T-cell (primary cell): Measurements from ENCODE around the gene IRAK3. TPM values are rescaled to one million over a fixed set of nuclear protein-coding genes. Genes with fewer than 3 reads are reported as not detected.
"Not testable (repeated sequence)": the region's sequence is repeated elsewhere in the genome, so short reads cannot be mapped to it uniquely, and the experiment has no call there.

ENCODE experiments used
- ATAC-seq, 4 experiments: fragments of 200-7000 bp in 3 of 4; fragments of 150-1000 bp in 1 of 4; cut with Tn5 transposase; replicated peaks in 1 of 4; 1 replicate in 3 of 4; 2 replicates in 1 of 4; pipeline ENCODE4 v1.10.0; 2021; ENCODE audit warnings: moderate library complexity in 3 of 4, mild to moderate bottlenecking in 2 of 4, moderate number of reproducible peaks in 1 of 4
- CTCF ChIA-PET, 2 donors: fragments of 300-600 bp; sonication (Branson Sonifier 250); formaldehyde crosslinking; loops; one replicate each; lab custom pipeline; 2022; ENCODE audit warnings: antibody characterized with exemption in 2 of 2; lab: Charles Lee
- POLR2A ChIA-PET, 2 donors: fragments of 300-600 bp; sonication (Branson Sonifier 250); formaldehyde crosslinking; loops; one replicate each; lab custom pipeline; 2022; ENCODE audit warnings: antibody characterized with exemption in 2 of 2; lab: Charles Lee
- DNase-seq, 35 experiments: peaks; one replicate each; pipeline versions ENCODE4 v3.0.0 to v3.0.0-alpha.2; 2013 to 2023
- H3K27ac ChIP-seq: one replicate; pipeline ENCODE4 v1.5.1; 2013; ENCODE audit warnings: low read length
- H3K27me3 ChIP-seq, 2 experiments: replicated peaks in 1 of 2; 1 replicate in 1 of 2; 2 replicates in 1 of 2; pipeline versions ENCODE4 v1.6.1 to v1.7.0; 2013; ENCODE audit warnings: low read length in 1 of 2, mixed read lengths in 1 of 2; ENCODE audit not compliant: control insufficient read depth in 2 of 2, insufficient read depth in 2 of 2; ENCODE audit errors: extremely low read depth in 1 of 2
- H3K36me3 ChIP-seq, 2 donors: 1 replicate in 1 of 2; 2 replicates in 1 of 2; pipeline versions ENCODE4 v1.6.1 to v1.7.0; 2013; ENCODE audit warnings: low read length in 1 of 2; ENCODE audit not compliant: control insufficient read depth in 2 of 2, insufficient read depth in 1 of 2; ENCODE audit errors: extremely low read depth in 1 of 2
- H3K4me1 ChIP-seq, 2 experiments: 1 replicate in 1 of 2; 2 replicates in 1 of 2; pipeline versions ENCODE4 v1.6.1 to v1.7.0; 2013; ENCODE audit warnings: low read length in 2 of 2, mixed read lengths in 1 of 2; ENCODE audit not compliant: insufficient read depth in 2 of 2, control insufficient read depth in 1 of 2; ENCODE audit errors: extremely low read depth in 1 of 2
- H3K4me3 ChIP-seq, 2 donors: 1 replicate in 1 of 2; 2 replicates in 1 of 2; pipeline versions ENCODE4 v1.5.1 to v1.7.0; 2013; ENCODE audit warnings: mild to moderate bottlenecking in 2 of 2, low read length in 1 of 2, moderate library complexity in 1 of 2; ENCODE audit not compliant: control insufficient read depth in 1 of 2; ENCODE audit errors: extremely low read depth in 1 of 2
- H3K9me3 ChIP-seq: 2 replicates; pipeline ENCODE4 v1.7.0; 2013
- H3K27ac Mint-ChIP-seq, 2 donors: one replicate each; pipeline ENCODE4 v1.8.0; 2020 to 2021; ENCODE audit warnings: mild to moderate bottlenecking in 2 of 2, mixed read lengths in 2 of 2
- H3K27me3 Mint-ChIP-seq, 2 donors: one replicate each; pipeline ENCODE4 v1.8.0; 2021 to 2022; ENCODE audit warnings: mixed read lengths in 2 of 2
- H3K36me3 Mint-ChIP-seq: one replicate; pipeline ENCODE4 v1.8.0; 2021; ENCODE audit warnings: mixed read lengths
- H3K4me1 Mint-ChIP-seq, 3 donors: one replicate each; pipeline ENCODE4 v1.8.0; 2020 to 2022; ENCODE audit warnings: mixed read lengths in 3 of 3, mild to moderate bottlenecking in 1 of 3
- H3K4me3 Mint-ChIP-seq, 3 donors: one replicate each; pipeline ENCODE4 v1.8.0; 2020 to 2022; ENCODE audit warnings: mild to moderate bottlenecking in 3 of 3, mixed read lengths in 3 of 3, moderate library complexity in 3 of 3
- H3K9me3 Mint-ChIP-seq, 3 donors: one replicate each; pipeline ENCODE4 v1.8.0; 2020 to 2022; ENCODE audit warnings: mixed read lengths in 3 of 3
- WGBS: methylation state at CpG from one replicate; pipeline ENCODE4 v1.1.5; 2013; ENCODE audit warnings: missing lambda C conversion rate; ENCODE audit not compliant: insufficient coverage; 5-methylcytosine and 5-hydroxymethylcytosine counted together
- total RNA-seq, 35 experiments: library from RNA in 6 of 35; stranded (reverse) in 6 of 35; fragments of 120-200 nt in 1 of 35; gene quantifications; one replicate each; pipeline versions ENCODE4 v1.2.1 to v1.2.4 and lab custom pipeline; 2013 to 2026

IRAK3 gene
- total RNA-seq, 5 donors from 2014 or later (not counting 1 experiment from before 2014, with no cell fraction given): 0.16 to 1.0 (median 0.39) TPM

GRCh38 chr12:66235626-66236281, 46.7 kb downstream of the IRAK3 start:
- ChIA-PET CTCF (interaction anchor here in 1 of 2 donors (1.0 kb wide), 1 partner anchor 66 kb away, joined by 3 read pairs; the partner anchor contains the start of gene TMBIM4), POLR2A (interaction anchor here in 1 of 2 donors (0.9 kb wide), 1 partner anchor 66 kb away, joined by 9 read pairs; the partner anchor contains the start of gene TMBIM4)
- no peaks in the 10 kb centered on the region for H3K36me3 Mint-ChIP-seq
- peaks cover 0 to 8% (median 7%) of the 10 kb centered on the region in 3 donors for H3K4me1 Mint-ChIP-seq
- no peak for ATAC-seq
- Histone ChIP-seq H3K4me1 (peaks cover 0 to 3% of the 10 kb centered on the region in 2 experiments), H3K9me3 (no peaks in the 10 kb centered on the region), H3K27ac (no peak overlapping the region), H3K27me3 (peaks cover 0 to 16% of the 10 kb centered on the region in 2 experiments), H3K4me3 (peak overlapping the region in 1 of 2 donors; percentile 54), H3K36me3 (no peaks in the 10 kb centered on the region)
- H3K27me3 Mint-ChIP-seq: peaks cover 22 to 38% of the 10 kb centered on the region in 2 donors
- no peaks in the 10 kb centered on the region for H3K9me3 Mint-ChIP-seq
- DNase-seq: peak in 1 of 35 experiments; percentile 13
- peak overlapping the region; percentile 22 to 39 (median 34) for H3K4me3 Mint-ChIP-seq
- H3K27ac Mint-ChIP-seq: no peak overlapping the region
- no CpG with 5 or more reads among the region's 5 CpGs for WGBS

DNA sequence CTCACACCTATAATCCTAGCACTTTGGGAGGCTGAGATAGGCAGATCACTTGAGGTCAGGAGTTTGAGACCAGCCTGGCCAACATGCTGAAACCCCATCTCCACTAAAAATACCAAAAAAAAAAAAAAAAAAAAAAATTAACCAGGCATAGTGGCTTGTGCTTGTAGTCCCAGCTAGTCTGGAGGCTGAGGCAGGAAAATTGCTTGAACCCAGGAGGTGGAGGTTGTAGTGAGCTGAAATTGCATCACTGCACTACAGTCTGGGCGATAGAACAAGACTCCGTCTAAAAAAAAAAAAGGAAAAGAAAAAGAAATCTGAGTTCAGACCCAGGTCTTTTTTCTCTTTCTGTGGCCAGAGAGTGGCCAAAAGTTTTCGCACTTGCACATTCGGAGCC, 47.3 kb downstream of the IRAK3 start:
- ATAC-seq, H3K27ac ChIP-seq, H3K36me3 Mint-ChIP-seq, H3K36me3 ChIP-seq, DNase-seq, H3K27ac Mint-ChIP-seq, H3K4me1 ChIP-seq, H3K9me3 Mint-ChIP-seq, H3K4me1 Mint-ChIP-seq, H3K4me3 ChIP-seq, POLR2A ChIA-PET, H3K9me3 ChIP-seq: not testable (repeated sequence)
- 97% methylated on average over 4 of the region's 4 CpGs for WGBS
- peaks cover 27 to 36% of the 10 kb centered on the region in 2 donors for H3K27me3 Mint-ChIP-seq
- peak overlapping the region in 2 of 3 donors; percentile 22 to 39 for H3K4me3 Mint-ChIP-seq
- CTCF ChIA-PET: interaction anchor here in 1 of 2 donors (0.7 kb wide), 1 partner anchor 9 kb away, joined by 4 read pairs; no protein-coding TSS in a partner anchor
- peaks cover 0 to 16% of the 10 kb centered on the region in 2 experiments for H3K27me3 ChIP-seq

DNA sequence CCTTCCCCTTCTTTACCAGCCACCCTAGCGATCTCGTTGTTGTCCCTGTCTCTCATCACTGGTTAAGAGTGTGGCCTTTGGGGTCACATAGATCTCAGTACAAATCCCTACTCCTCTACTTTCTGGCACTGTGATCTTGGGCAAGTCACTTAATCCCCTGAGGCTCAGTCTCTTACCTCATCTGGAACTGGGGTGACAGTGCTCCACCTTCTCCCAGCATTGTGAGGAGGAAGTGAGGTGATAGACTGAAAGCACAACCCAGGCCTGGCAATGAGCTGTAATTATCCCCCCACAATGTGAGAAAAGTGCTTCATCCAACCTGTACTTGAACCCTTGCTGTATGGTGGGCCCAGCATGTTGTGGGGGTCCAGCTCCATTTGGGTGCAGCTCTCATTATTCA, 48.0 kb downstream of the IRAK3 start:
- Mint-ChIP-seq H3K9me3 (no peaks in the 10 kb centered on the region), H3K27ac (no peak overlapping the region), H3K27me3 (peaks cover 29 to 36% of the 10 kb centered on the region in 2 donors), H3K36me3 (no peaks in the 10 kb centered on the region), H3K4me3 (no peak overlapping the region), H3K4me1 (peaks cover 0 to 8% (median 7%) of the 10 kb centered on the region in 3 donors)
- ChIA-PET CTCF (interaction anchor here in 1 of 2 donors (0.7 kb wide), 1 partner anchor 10 kb away, joined by 4 read pairs; no protein-coding TSS in a partner anchor), POLR2A (no interaction called here)
- no peaks in the 10 kb centered on the region for H3K9me3 ChIP-seq
- H3K27ac ChIP-seq: no peak overlapping the region
- H3K4me1 ChIP-seq: peaks cover 0 to 3% of the 10 kb centered on the region in 2 experiments
- H3K27me3 ChIP-seq: peaks cover 0 to 16% of the 10 kb centered on the region in 2 experiments
- ATAC-seq: no peak
- WGBS: 100% methylated on average over 1 of the region's 2 CpGs
- DNase-seq: no peak
- no peak overlapping the region for H3K4me3 ChIP-seq
- no peaks in the 10 kb centered on the region for H3K36me3 ChIP-seq

GRCh38 chr12:66237505-66238175, 48.6 kb downstream of the IRAK3 start:
- ChIA-PET CTCF (no interaction called here), POLR2A (no interaction called here)
- Mint-ChIP-seq H3K4me3 (no peak overlapping the region), H3K4me1 (peaks cover 0 to 8% (median 7%) of the 10 kb centered on the region in 3 donors), H3K27me3 (peaks cover 34 to 36% of the 10 kb centered on the region in 2 donors), H3K9me3 (no peaks in the 10 kb centered on the region), H3K36me3 (no peaks in the 10 kb centered on the region), H3K27ac (no peak overlapping the region)
- ATAC-seq: no peak
- Histone ChIP-seq H3K9me3 (no peaks in the 10 kb centered on the region), H3K27me3 (peaks cover 0 to 16% of the 10 kb centered on the region in 2 experiments), H3K36me3 (no peaks in the 10 kb centered on the region), H3K4me1 (peaks cover 0 to 3% of the 10 kb centered on the region in 2 experiments), H3K4me3 (no peak overlapping the region), H3K27ac (no peak overlapping the region)
- 88% methylated on average over 2 of the region's 2 CpGs for WGBS
- no peak for DNase-seq

DNA sequence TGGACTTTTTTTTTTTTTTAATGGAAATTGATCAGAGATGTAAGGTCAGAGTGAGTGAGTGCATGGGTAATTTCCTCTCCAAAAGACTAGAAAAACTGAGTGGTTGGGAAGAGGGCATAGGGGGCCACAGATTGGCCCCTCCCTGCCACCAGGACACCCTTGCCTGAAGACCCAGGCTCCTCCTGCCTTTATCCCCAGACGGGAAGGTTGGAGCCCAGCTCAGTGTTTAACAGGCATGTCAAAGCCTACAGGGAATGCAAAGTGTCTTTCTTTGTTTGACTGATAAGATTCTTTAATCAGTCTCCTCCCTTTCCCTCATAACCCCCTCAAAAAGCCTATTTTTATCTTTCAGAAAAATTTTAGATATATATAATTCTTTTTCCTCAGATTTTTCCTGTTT, 50.3 kb downstream of the IRAK3 start:
- no CpG with 5 or more reads among the region's 1 CpG for WGBS
- peaks cover 0 to 3% of the 10 kb centered on the region in 2 experiments for H3K4me1 ChIP-seq
- no peak for ATAC-seq

GRCh38 chr12:66240096-66240820, 51.2 kb downstream of the IRAK3 start:
- no peak overlapping the region for H3K27ac ChIP-seq
- no peaks in the 10 kb centered on the region for H3K36me3 Mint-ChIP-seq
- H3K4me1 Mint-ChIP-seq: peaks cover 0 to 5% (median 3%) of the 10 kb centered on the region in 3 donors
- peaks cover 0 to 16% of the 10 kb centered on the region in 2 experiments for H3K27me3 ChIP-seq
- H3K27ac Mint-ChIP-seq: no peak overlapping the region
- H3K4me3 ChIP-seq: no peak overlapping the region
- no peaks in the 10 kb centered on the region for H3K9me3 ChIP-seq
- no peaks in the 10 kb centered on the region for H3K36me3 ChIP-seq
- 81% methylated on average over 3 of the region's 7 CpGs for WGBS
- H3K4me3 Mint-ChIP-seq: no peak overlapping the region
- POLR2A ChIA-PET: no interaction called here
- no peaks in the 10 kb centered on the region for H3K4me1 ChIP-seq
- CTCF ChIA-PET: interaction anchor here in 1 of 2 donors (0.5 kb wide), 1 partner anchor 82 kb away, joined by 3 read pairs; no protein-coding TSS in a partner anchor
- DNase-seq: no peak
- no peak for ATAC-seq
- H3K9me3 Mint-ChIP-seq: no peaks in the 10 kb centered on the region
- peaks cover 30 to 32% of the 10 kb centered on the region in 2 donors for H3K27me3 Mint-ChIP-seq

More for the DNA sequence above, 50.3 kb downstream of the IRAK3 start:
- POLR2A ChIA-PET: no interaction called here
- peaks cover 0 to 16% of the 10 kb centered on the region in 2 experiments for H3K27me3 ChIP-seq
- Mint-ChIP-seq H3K27me3 (peaks cover 30 to 33% of the 10 kb centered on the region in 2 donors), H3K36me3 (no peaks in the 10 kb centered on the region), H3K9me3 (no peaks in the 10 kb centered on the region), H3K4me1 (peaks cover 0 to 6% (median 5%) of the 10 kb centered on the region in 3 donors), H3K4me3 (no peak overlapping the region), H3K27ac (no peak overlapping the region)
- H3K27ac ChIP-seq: no peak overlapping the region
- H3K4me3 ChIP-seq: no peak overlapping the region
- DNase-seq: no peak
- CTCF ChIA-PET: no interaction called here
- H3K36me3 ChIP-seq: no peaks in the 10 kb centered on the region
- no peaks in the 10 kb centered on the region for H3K9me3 ChIP-seq
